ENCODE data around the gene TCF7L1. TPM values are rescaled to one million over a fixed set of nuclear protein-coding genes. Genes with fewer than 3 reads are reported as not detected.
"Not testable (repeated sequence)": the region's sequence is repeated elsewhere in the genome, so short reads cannot be mapped to it uniquely, and the experiment has no call there.

TCF7L1 gene
- total and polyA plus RNA-seq, 11 donors: 1.9 to 9.8 (median 6.3) TPM

- no peaks in the 10 kb centered on the region for H3K27me3 ChIP-seq
- intact Hi-C loops (cut with DNase I): no loop called here
- no peaks in the 10 kb centered on the region for H3K9me3 ChIP-seq
- no peak overlapping the region for H3K4me3 ChIP-seq
- no peak overlapping the region for H3K27ac ChIP-seq
- H3K36me3 ChIP-seq: no peaks in the 10 kb centered on the region
- TF ChIP-seq CTCF (IDR thresholded peaks at IDR 0.05): no peak
- no peak for TF ChIP-seq POLR2A (IDR thresholded peaks at IDR 0.05)
- 47 to 90% (median 59%) methylated on average over 2 of the region's 2 CpGs for WGBS, 4 donors
- DNase-seq: no peak
- no peaks in the 10 kb centered on the region for H3K4me1 ChIP-seq
- ATAC-seq: no peak
Measured at GRCh38 chr2:85334928-85335327, 201.7 kb downstream of the TCF7L1 start.

GRCh38 chr2:85340034-85340892 is 207.1 kb downstream of the TCF7L1 start:
- no peaks in the 10 kb centered on the region for H3K27me3 ChIP-seq
- intact Hi-C loops (cut with DNase I): no loop called here
- no peaks in the 10 kb centered on the region for H3K9me3 ChIP-seq
- H3K4me1 ChIP-seq: peaks cover 0 to 5% (median 0%) of the 10 kb centered on the region in 12 donors
- no peak overlapping the region for H3K4me3 ChIP-seq
- ATAC-seq: peak in 2 of 4 donors; percentile 21 to 40
- peaks cover 0 to 34% (median 19%) of the 10 kb centered on the region in 9 donors for H3K36me3 ChIP-seq
- 40 to 52% (median 44%) methylated on average over 13 of the region's 13 CpGs for WGBS, 4 donors
- DNase-seq: no peak
- H3K27ac ChIP-seq: no peak overlapping the region
- TF ChIP-seq CTCF (IDR thresholded peaks at IDR 0.05): no peak
- no peak for TF ChIP-seq POLR2A (IDR thresholded peaks at IDR 0.05)

GRCh38 chr2:85341269-85342029 is 208.3 kb downstream of the TCF7L1 start:
- 93 to 94% (median 94%) methylated on average over 29 to 30 of the region's 30 CpGs for WGBS, 4 donors
- intact Hi-C loops (cut with DNase I): loop anchor here in 2 of 10 donors (2.0 kb wide), 2 partner anchors 23 to 27 kb away; no protein-coding TSS in a partner anchor
- Histone ChIP-seq H3K27ac (no peak overlapping the region), H3K27me3 (no peaks in the 10 kb centered on the region), H3K36me3 (peaks cover 0 to 46% (median 31%) of the 10 kb centered on the region in 9 donors), H3K4me3 (no peak overlapping the region), H3K4me1 (peaks cover 0 to 5% (median 0%) of the 10 kb centered on the region in 12 donors), H3K9me3 (no peaks in the 10 kb centered on the region)
- TF ChIP-seq POLR2A (IDR thresholded peaks at IDR 0.05) (no peak), CTCF (IDR thresholded peaks at IDR 0.05) (no peak)
- DNase-seq (no peak), ATAC-seq (no peak)

- Histone ChIP-seq H3K9me3 (no peaks in the 10 kb centered on the region), H3K4me3 (no peak overlapping the region), H3K27me3 (no peaks in the 10 kb centered on the region), H3K4me1 (peaks cover 0 to 5% (median 0%) of the 10 kb centered on the region in 12 donors), H3K36me3 (peaks cover 0 to 53% (median 38%) of the 10 kb centered on the region in 9 donors), H3K27ac (no peak overlapping the region)
- ATAC-seq (no peak), DNase-seq (no peak)
- no peak for TF ChIP-seq POLR2A (IDR thresholded peaks at IDR 0.05)
- TF ChIP-seq CTCF (IDR thresholded peaks at IDR 0.05): no peak
- intact Hi-C loops (cut with DNase I): loop anchor here in 2 of 10 donors (2.0 kb wide), 2 partner anchors 23 to 27 kb away; no protein-coding TSS in a partner anchor
- WGBS, 4 donors: 88 to 95% (median 92%) methylated on average over 3 of the region's 3 CpGs
Measured at GRCh38 chr2:85342156-85342555, 209.0 kb downstream of the TCF7L1 start.

GRCh38 chr2:85343207-85343895 is 210.2 kb downstream of the TCF7L1 start:
- H3K27me3 ChIP-seq, H3K4me3 ChIP-seq, DNase-seq, H3K27ac ChIP-seq, H3K4me1 ChIP-seq, H3K9me3 ChIP-seq: not testable (repeated sequence)
- peak in 3 of 4 donors; percentile 21 to 55 (median 22) for ATAC-seq
- 89 to 95% (median 93%) methylated on average over 5 to 10 of the region's 10 CpGs for WGBS, 4 donors
- intact Hi-C loops (cut with DNase I): loop anchor here in 3 of 10 donors (1.0 to 2.0 kb wide), 3 partner anchors 25 to 29 kb away; no protein-coding TSS in a partner anchor
- H3K36me3 ChIP-seq: peaks cover 0 to 65% (median 50%) of the 10 kb centered on the region in 9 donors
